ENCODE measurements around the gene PGA5.

GRCh38 chr11:61201476-61201875, 39.5 kb upstream of the PGA5 start:
- TF ChIP-seq CTCF (IDR thresholded peaks at IDR 0.05) (no peak), POLR2A (IDR thresholded peaks at IDR 0.05) (no peak)
